Breast epithelium (tissue), 4 donors: Measurements from ENCODE around the gene NPVF. TPM values are rescaled to one million over a fixed set of nuclear protein-coding genes. Genes with fewer than 3 reads are reported as not detected.

ENCODE experiments used
- DNase-seq, 2 donors: peaks; one replicate each; pipeline ENCODE4 v3.0.0-alpha.2; 2019; ENCODE audit warnings: low spot score in 2 of 2
- H3K27ac ChIP-seq, 2 donors: fragments of 200-600 bp; sonication (generic) in 1 of 2; one replicate each; pipeline ENCODE4 v1.5.1; 2016 to 2019; ENCODE audit warnings: mild to moderate bottlenecking in 1 of 2
- H3K27me3 ChIP-seq, 2 donors: fragments of 200-600 bp; sonication (generic) in 1 of 2; one replicate each; pipeline versions ENCODE4 v1.5.1 to v1.6.0; 2017 to 2019; ENCODE audit warnings: control low read depth in 1 of 2, mild to moderate bottlenecking in 1 of 2
- H3K36me3 ChIP-seq: fragments of 200-600 bp; one replicate; pipeline ENCODE4 v1.5.1; 2019
- H3K4me1 ChIP-seq, 2 donors: fragments of 200-600 bp; sonication (generic); one replicate each; pipeline ENCODE4 v1.5.1; 2016 to 2019; ENCODE audit warnings: control low read depth in 1 of 2
- H3K4me3 ChIP-seq, 3 donors: fragments of 200-600 bp; sonication (generic); 1 replicate in 2 of 3; 2 replicates in 1 of 3; pipeline ENCODE4 v1.5.1; 2016 to 2019; ENCODE audit warnings: mild to moderate bottlenecking in 3 of 3, moderate library complexity in 2 of 3
- H3K9me3 ChIP-seq, 2 donors: fragments of 200-600 bp; sonication (generic) in 1 of 2; one replicate each; pipeline ENCODE4 v1.5.1; 2016 to 2019; ENCODE audit warnings: control low read depth in 1 of 2
- CTCF ChIP-seq, 3 donors: fragments of 450-650 bp; IDR thresholded peaks; one replicate each; pipeline ENCODE4 v1.5.1; 2016 to 2017; ENCODE audit warnings: antibody characterized with exemption in 3 of 3, mild to moderate bottlenecking in 3 of 3, moderate library complexity in 3 of 3
- POLR2A ChIP-seq: fragments of 450-650 bp; IDR thresholded peaks from one replicate; pipeline ENCODE4 v1.6.1; 2016; ENCODE audit warnings: antibody characterized with exemption, mild to moderate bottlenecking, moderate library complexity
- POLR2AphosphoS5 ChIP-seq, 3 donors: sonication (generic); formaldehyde crosslinking; IDR thresholded peaks; one replicate each; pipeline ENCODE4 v1.6.1; 2017; ENCODE audit warnings: antibody characterized with exemption in 3 of 3
- intact Hi-C: fragments of 100-400 bp; cut with DNase I; formaldehyde crosslinking; loops from one replicate; pipeline ENCODE4 v1.15.1; 2023; ENCODE audit warnings: low total_unique reads
- total RNA-seq, 3 donors: library from RNA; depleted of rRNA; stranded (reverse); fragments of >200 nt; gene quantifications; one replicate each; pipeline ENCODE4 v1.1.0, GENCODE V29; 2016

Gene NPVF
- total RNA-seq, 3 donors from 2014 or later, result not detected

GRCh38 chr7:25180592-25180923 is 47.7 kb downstream of the NPVF start:
- Histone ChIP-seq H3K4me1 (no peaks in the 10 kb centered on the region), H3K36me3 (no peaks in the 10 kb centered on the region), H3K4me3 (peak overlapping the region; percentile 59 to 76 (median 71)), H3K27me3 (no peaks in the 10 kb centered on the region), H3K9me3 (no peaks in the 10 kb centered on the region), H3K27ac (peak overlapping the region; percentile 84 to 94)
- DNase-seq, result no peak
- TF ChIP-seq POLR2A, result no peak
- TF ChIP-seq POLR2AphosphoS5 (IDR thresholded peaks at IDR 0.05), result no peak
- TF ChIP-seq CTCF (IDR thresholded peaks at IDR 0.05), result no peak
- intact Hi-C loops, result no loop called here

GRCh38 chr7:25179771-25180591 is 48.3 kb downstream of the NPVF start:
- intact Hi-C loops, result no loop called here
- no peaks in the 10 kb centered on the region for H3K9me3 ChIP-seq
- no peaks in the 10 kb centered on the region for H3K36me3 ChIP-seq
- peak overlapping the region; percentile 59 to 76 (median 71) for H3K4me3 ChIP-seq
- H3K4me1 ChIP-seq, result no peaks in the 10 kb centered on the region
- H3K27ac ChIP-seq, result peak overlapping the region; percentile 84 to 94
- no peaks in the 10 kb centered on the region for H3K27me3 ChIP-seq
- TF ChIP-seq CTCF (IDR thresholded peaks at IDR 0.05) (peak in 2 of 3 donors; percentile 45 to 57), POLR2AphosphoS5 (IDR thresholded peaks at IDR 0.05) (peak in 2 of 3 donors; percentile 22 to 55), POLR2A (no peak)
- peak; percentile 89 to 94 for DNase-seq

GRCh38 chr7:25179325-25179724 is 49.0 kb downstream of the NPVF start:
- no peaks in the 10 kb centered on the region for H3K36me3 ChIP-seq
- TF ChIP-seq CTCF (IDR thresholded peaks at IDR 0.05) (no peak), POLR2AphosphoS5 (IDR thresholded peaks at IDR 0.05) (no peak), POLR2A (no peak)
- DNase-seq, result no peak
- H3K4me3 ChIP-seq, result peak overlapping the region; percentile 59 to 76 (median 71)
- peak overlapping the region in 1 of 2 donors; percentile 84 for H3K27ac ChIP-seq
- intact Hi-C loops, result no loop called here
- no peaks in the 10 kb centered on the region for H3K27me3 ChIP-seq
- no peaks in the 10 kb centered on the region for H3K4me1 ChIP-seq
- no peaks in the 10 kb centered on the region for H3K9me3 ChIP-seq

Other genes with a start within 250 kb of the NPVF start
- gene OSBPL3, start 248.3 kb downstream of the NPVF start, total RNA-seq, result 10 to 100 TPM in 1 of 3 donors, 1 to 10 TPM in 2; 6.4 to 20.5 (median 8.5) TPM
- gene CYCS, start 103.2 kb downstream of the NPVF start, total RNA-seq, result 10 to 100 TPM; 18.1 to 33.8 (median 30.5) TPM